ENCODE data around the gene ST8SIA1. TPM values are rescaled to one million over a fixed set of nuclear protein-coding genes. Genes with fewer than 3 reads are reported as not detected.

ST8SIA1 gene
- total RNA-seq, 1 experiment from 2014 or later = not detected

DNA sequence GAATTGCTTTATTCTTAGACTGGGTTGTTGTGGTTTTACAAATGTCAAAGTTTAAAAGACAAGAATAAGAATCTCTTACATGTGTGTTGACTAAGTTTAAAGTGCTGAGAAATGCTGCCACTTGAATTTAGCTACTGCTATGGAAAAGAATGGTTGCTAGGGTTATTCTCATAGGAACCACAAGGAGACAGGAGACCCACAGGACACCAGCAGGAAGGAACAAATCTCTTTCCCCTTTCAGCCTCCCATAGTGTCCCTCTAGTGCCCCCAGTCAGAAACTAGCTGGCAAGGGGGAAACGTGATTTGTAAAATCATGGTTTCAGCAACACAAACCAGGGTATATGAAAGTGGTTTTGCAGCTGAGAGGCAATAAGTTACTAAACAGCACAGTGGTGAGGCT, 102.7 kb downstream of the ST8SIA1 start:
- Histone ChIP-seq H3K4me3 (no peak overlapping the region), H3K4me1 (replicated peaks) (peaks cover 34% of the 10 kb centered on the region), H3K9me3 (replicated peaks) (no peaks in the 10 kb centered on the region), H3K36me3 (no peaks in the 10 kb centered on the region), H3K27me3 (replicated peaks) (no peaks in the 10 kb centered on the region), H3K27ac (no peak overlapping the region)
- no peak for DNase-seq (ENCODE audit: low read depth in 1 of 2, low spot score in 2 of 2)

DNA sequence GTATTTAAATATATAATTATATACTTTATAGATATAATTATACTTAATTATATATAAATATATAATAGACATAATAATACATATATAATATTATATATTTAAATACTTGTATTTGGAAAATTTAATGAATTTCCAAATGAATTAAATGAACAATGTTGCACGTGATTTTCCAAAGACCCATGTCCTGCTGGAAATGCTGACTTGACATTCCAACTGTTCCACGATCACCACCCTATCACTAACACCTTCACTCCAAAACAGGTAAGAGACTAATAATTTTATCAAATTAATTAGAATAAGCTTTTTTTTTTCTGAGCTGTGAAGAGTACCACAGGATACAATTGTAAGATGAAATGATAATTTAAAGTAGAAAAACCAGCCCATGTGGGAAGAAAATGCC, 103.4 kb downstream of the ST8SIA1 start:
- H3K36me3 ChIP-seq = no peaks in the 10 kb centered on the region
- no peaks in the 10 kb centered on the region for H3K27me3 ChIP-seq (replicated peaks)
- peaks cover 34% of the 10 kb centered on the region for H3K4me1 ChIP-seq (replicated peaks)
- H3K4me3 ChIP-seq = no peak overlapping the region
- H3K27ac ChIP-seq = no peak overlapping the region
- DNase-seq (ENCODE audit: low read depth in 1 of 2, low spot score in 2 of 2) = no peak
- no peaks in the 10 kb centered on the region for H3K9me3 ChIP-seq (replicated peaks)

- peak in 1 of 2 experiments; percentile 64 for DNase-seq (ENCODE audit: low read depth in 1 of 2, low spot score in 2 of 2)
- Histone ChIP-seq H3K4me3 (no peak overlapping the region), H3K9me3 (replicated peaks) (no peaks in the 10 kb centered on the region), H3K4me1 (replicated peaks) (peaks cover 34% of the 10 kb centered on the region), H3K27ac (peak overlapping the region; percentile 23), H3K36me3 (no peaks in the 10 kb centered on the region), H3K27me3 (replicated peaks) (no peaks in the 10 kb centered on the region)
These were observed 104.2 kb downstream of the ST8SIA1 start for GRCh38 chr12:22230280-22230794.

DNA sequence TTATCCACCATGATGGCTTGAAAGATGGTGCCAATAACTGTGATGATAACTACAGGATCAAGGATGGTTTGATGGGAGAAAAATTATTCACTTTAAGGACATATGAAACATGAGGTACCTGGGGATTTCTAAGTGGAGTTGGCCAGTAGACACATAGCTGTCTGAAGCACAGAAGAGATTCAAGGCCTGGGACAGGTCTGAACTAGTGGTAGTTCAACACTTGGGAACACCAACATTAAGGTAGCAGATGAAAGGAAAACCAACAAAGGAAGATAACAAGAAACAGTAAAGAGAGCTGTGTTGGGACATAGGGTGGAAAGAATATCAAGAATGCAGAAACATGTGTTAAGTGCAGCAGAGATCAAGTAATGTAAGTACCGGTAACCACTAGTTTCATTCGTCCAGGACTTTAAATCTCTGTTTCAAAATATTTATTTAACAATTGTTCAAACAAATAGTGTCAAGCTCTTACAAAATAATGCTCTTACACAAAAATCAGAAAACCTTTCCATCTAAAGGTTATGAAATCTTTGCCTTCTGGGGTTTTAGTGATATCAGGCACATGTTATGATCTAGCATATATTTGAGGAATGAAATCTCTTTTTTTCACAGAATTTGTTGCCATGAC, 104.7 kb downstream of the ST8SIA1 start:
- Histone ChIP-seq H3K27me3 (replicated peaks) (no peaks in the 10 kb centered on the region), H3K36me3 (no peaks in the 10 kb centered on the region), H3K4me3 (no peak overlapping the region), H3K4me1 (replicated peaks) (peaks cover 34% of the 10 kb centered on the region), H3K27ac (peak overlapping the region; percentile 23), H3K9me3 (replicated peaks) (no peaks in the 10 kb centered on the region)
- DNase-seq (ENCODE audit: low read depth in 1 of 2, low spot score in 2 of 2) = peak in 1 of 2 experiments; percentile 15

GRCh38 chr12:22228022-22228875, 106.3 kb downstream of the ST8SIA1 start:
- H3K27me3 ChIP-seq (replicated peaks) = no peaks in the 10 kb centered on the region
- H3K36me3 ChIP-seq = no peaks in the 10 kb centered on the region
- DNase-seq (ENCODE audit: low read depth in 1 of 2, low spot score in 2 of 2) = peak in 1 of 2 experiments; percentile 55
- H3K4me3 ChIP-seq = no peak overlapping the region
- H3K27ac ChIP-seq = no peak overlapping the region
- H3K9me3 ChIP-seq (replicated peaks) = no peaks in the 10 kb centered on the region
- peaks cover 31% of the 10 kb centered on the region for H3K4me1 ChIP-seq (replicated peaks)

- no peaks in the 10 kb centered on the region for H3K9me3 ChIP-seq (replicated peaks)
- no peaks in the 10 kb centered on the region for H3K36me3 ChIP-seq
- DNase-seq (ENCODE audit: low read depth in 1 of 2, low spot score in 2 of 2) = no peak
- H3K4me1 ChIP-seq (replicated peaks) = peaks cover 9% of the 10 kb centered on the region
- no peak overlapping the region for H3K4me3 ChIP-seq
- no peaks in the 10 kb centered on the region for H3K27me3 ChIP-seq (replicated peaks)
- H3K27ac ChIP-seq = no peak overlapping the region
These were observed 111.2 kb downstream of the ST8SIA1 start for GRCh38 chr12:22223356-22223755.

DNA sequence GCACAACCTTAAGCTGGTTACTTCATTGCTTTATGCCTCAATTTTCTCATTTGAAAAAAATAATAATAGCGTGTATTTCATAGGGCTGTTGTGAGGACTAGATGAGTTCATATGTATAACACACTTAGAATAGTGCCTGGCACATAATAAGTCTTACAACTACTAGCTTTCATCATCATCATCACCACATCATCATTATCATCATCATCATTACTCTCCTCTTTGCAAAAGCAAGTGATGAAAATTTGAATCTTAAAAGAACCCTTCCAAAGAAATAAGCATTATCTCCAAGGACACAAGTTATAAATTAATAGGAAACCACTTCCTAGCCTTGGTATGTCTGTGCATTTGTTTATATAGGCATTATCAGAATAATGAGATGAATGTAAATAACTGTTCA, 117.0 kb downstream of the ST8SIA1 start:
- no peak for DNase-seq (ENCODE audit: low read depth in 1 of 2, low spot score in 2 of 2)
- Histone ChIP-seq H3K4me1 (replicated peaks) (no peaks in the 10 kb centered on the region), H3K27me3 (replicated peaks) (no peaks in the 10 kb centered on the region), H3K9me3 (replicated peaks) (no peaks in the 10 kb centered on the region), H3K36me3 (no peaks in the 10 kb centered on the region), H3K27ac (no peak overlapping the region), H3K4me3 (no peak overlapping the region)

- H3K4me1 ChIP-seq (replicated peaks) = no peaks in the 10 kb centered on the region
- H3K9me3 ChIP-seq (replicated peaks) = no peaks in the 10 kb centered on the region
- no peak overlapping the region for H3K4me3 ChIP-seq
- DNase-seq (ENCODE audit: low read depth in 1 of 2, low spot score in 2 of 2) = no peak
- H3K27ac ChIP-seq = no peak overlapping the region
- no peaks in the 10 kb centered on the region for H3K27me3 ChIP-seq (replicated peaks)
- H3K36me3 ChIP-seq = no peaks in the 10 kb centered on the region
These were observed 118.8 kb downstream of the ST8SIA1 start for GRCh38 chr12:22215467-22216253.

DNA sequence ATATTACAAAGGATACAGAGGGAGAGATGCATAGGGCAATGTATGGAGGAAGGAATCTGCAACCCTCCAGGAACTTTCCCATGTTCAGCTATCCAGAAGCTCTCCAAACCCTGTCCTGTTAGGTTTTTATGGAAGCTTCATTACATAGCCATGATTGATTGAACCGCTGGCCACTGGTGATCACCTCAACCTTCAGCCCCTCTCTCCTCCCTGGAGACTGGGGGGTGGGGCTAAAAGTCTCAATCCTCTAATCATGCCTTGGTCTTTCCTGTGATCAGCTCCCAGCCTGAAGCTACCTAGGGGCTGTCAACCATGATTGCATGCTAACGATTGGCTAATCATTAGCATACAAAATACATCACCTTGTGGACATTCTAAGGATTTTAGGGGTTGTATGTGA, 123.4 kb downstream of the ST8SIA1 start:
- H3K27me3 ChIP-seq (replicated peaks) = no peaks in the 10 kb centered on the region
- no peaks in the 10 kb centered on the region for H3K36me3 ChIP-seq
- no peaks in the 10 kb centered on the region for H3K4me1 ChIP-seq (replicated peaks)
- no peak overlapping the region for H3K4me3 ChIP-seq
- H3K9me3 ChIP-seq (replicated peaks) = no peaks in the 10 kb centered on the region
- no peak overlapping the region for H3K27ac ChIP-seq
- DNase-seq (ENCODE audit: low read depth in 1 of 2, low spot score in 2 of 2) = no peak

GRCh38 chr12:22209422-22209821, 125.1 kb downstream of the ST8SIA1 start:
- Histone ChIP-seq H3K9me3 (replicated peaks) (no peaks in the 10 kb centered on the region), H3K4me3 (no peak overlapping the region), H3K36me3 (no peaks in the 10 kb centered on the region), H3K4me1 (replicated peaks) (no peaks in the 10 kb centered on the region), H3K27ac (no peak overlapping the region), H3K27me3 (replicated peaks) (no peaks in the 10 kb centered on the region)
- no peak for DNase-seq (ENCODE audit: low read depth in 1 of 2, low spot score in 2 of 2)

- H3K27me3 ChIP-seq (replicated peaks) = no peaks in the 10 kb centered on the region
- no peaks in the 10 kb centered on the region for H3K4me1 ChIP-seq (replicated peaks)
- H3K4me3 ChIP-seq = no peak overlapping the region
- H3K36me3 ChIP-seq = no peaks in the 10 kb centered on the region
- no peak overlapping the region for H3K27ac ChIP-seq
- no peak for DNase-seq (ENCODE audit: low read depth in 1 of 2, low spot score in 2 of 2)
- no peaks in the 10 kb centered on the region for H3K9me3 ChIP-seq (replicated peaks)
These were observed 128.3 kb downstream of the ST8SIA1 start for GRCh38 chr12:22206111-22206728.

DNA sequence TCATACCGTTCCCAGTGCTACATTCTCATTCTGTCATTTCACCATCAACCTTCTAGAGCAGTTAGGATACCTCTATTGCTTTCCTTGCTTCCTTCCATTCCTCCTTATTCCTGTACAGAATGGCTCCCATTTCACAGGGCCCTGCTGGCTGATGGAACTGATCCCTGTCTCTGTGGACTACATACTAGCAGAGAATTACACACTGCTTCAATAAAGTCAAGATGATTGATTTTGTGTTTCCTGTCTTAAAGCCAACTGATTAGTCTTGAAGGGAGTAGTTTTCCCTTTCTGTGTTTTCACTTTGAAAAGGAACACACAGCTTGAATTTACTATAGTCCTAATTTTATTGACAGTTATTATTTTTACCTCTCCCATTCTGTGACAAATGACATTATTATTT, 130.1 kb downstream of the ST8SIA1 start:
- Histone ChIP-seq H3K4me3 (no peak overlapping the region), H3K9me3 (replicated peaks) (no peaks in the 10 kb centered on the region)
- DNase-seq (ENCODE audit: low read depth in 1 of 2, low spot score in 2 of 2) = no peak

DNA sequence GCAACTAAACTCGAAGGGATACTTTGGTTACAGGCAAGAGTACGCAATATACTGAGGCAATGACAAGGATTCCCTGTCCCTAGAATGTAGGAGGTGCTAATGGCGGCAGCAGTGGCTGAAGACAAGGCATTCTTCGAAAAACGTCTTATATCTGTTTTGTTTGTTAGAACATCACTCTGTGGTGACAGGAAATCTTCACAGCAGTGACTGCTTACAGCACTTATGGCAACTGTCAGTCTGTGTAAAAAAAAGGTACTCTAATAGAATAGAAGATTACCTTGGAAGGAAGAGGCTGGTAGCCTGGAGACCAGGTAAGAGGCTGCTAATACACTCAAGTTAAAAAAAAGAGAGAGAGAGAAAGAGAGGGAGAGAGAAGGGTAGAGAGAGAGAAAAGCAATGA, 131.7 kb downstream of the ST8SIA1 start:
- H3K27me3 ChIP-seq (replicated peaks) = no peaks in the 10 kb centered on the region

More for the DNA sequence above, 130.1 kb downstream of the ST8SIA1 start:
- Histone ChIP-seq H3K4me1 (replicated peaks) (no peaks in the 10 kb centered on the region), H3K27ac (no peak overlapping the region), H3K36me3 (no peaks in the 10 kb centered on the region), H3K27me3 (replicated peaks) (no peaks in the 10 kb centered on the region)

More for the DNA sequence above, 131.7 kb downstream of the ST8SIA1 start:
- H3K9me3 ChIP-seq (replicated peaks) = no peaks in the 10 kb centered on the region
- no peak overlapping the region for H3K27ac ChIP-seq
- DNase-seq (ENCODE audit: low read depth in 1 of 2, low spot score in 2 of 2) = no peak
- no peak overlapping the region for H3K4me3 ChIP-seq
- H3K36me3 ChIP-seq = no peaks in the 10 kb centered on the region
- no peaks in the 10 kb centered on the region for H3K4me1 ChIP-seq (replicated peaks)
